DMS114 treated with DMSO at 0.1 percent for 48 hours (cell line): Measurements from ENCODE around the gene ATXN7L3B.

Experiments
- DNase-seq: peaks from one replicate; lab custom pipeline; 2025; ENCODE audit not compliant: unreplicated experiment; lab: John Stamatoyannopoulos, UW

Gene ATXN7L3B

GRCh38 chr12:74547249-74547648 lies 9.6 kb downstream of the ATXN7L3B start:
- no peak for DNase-seq

DNA sequence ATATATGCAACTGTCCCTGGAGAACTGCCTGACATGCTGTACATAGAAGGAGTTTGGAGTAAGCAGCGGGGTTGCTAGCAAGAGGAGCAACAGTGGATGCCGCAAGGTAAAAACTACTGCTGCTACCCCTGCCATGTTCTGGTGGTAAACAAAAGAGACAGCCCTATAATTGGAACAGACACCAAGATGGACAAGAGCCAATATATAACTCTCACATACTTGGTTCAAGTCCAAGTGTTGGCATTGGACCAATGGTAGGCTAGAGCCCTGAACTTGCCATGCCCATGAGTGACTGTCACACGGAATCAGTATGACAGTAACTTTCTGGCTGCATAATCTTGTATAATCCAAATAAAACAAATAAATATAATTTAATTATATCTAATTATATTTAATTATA lies 13.7 kb downstream of the ATXN7L3B start:
- DNase-seq = no peak

- DNase-seq = no peak
Measured at GRCh38 chr12:74552201-74552600, 14.6 kb downstream of the ATXN7L3B start.

GRCh38 chr12:74559728-74560127 lies 22.1 kb downstream of the ATXN7L3B start:
- DNase-seq = no peak

GRCh38 chr12:74563927-74564326 lies 26.3 kb downstream of the ATXN7L3B start:
- DNase-seq = no peak

DNA sequence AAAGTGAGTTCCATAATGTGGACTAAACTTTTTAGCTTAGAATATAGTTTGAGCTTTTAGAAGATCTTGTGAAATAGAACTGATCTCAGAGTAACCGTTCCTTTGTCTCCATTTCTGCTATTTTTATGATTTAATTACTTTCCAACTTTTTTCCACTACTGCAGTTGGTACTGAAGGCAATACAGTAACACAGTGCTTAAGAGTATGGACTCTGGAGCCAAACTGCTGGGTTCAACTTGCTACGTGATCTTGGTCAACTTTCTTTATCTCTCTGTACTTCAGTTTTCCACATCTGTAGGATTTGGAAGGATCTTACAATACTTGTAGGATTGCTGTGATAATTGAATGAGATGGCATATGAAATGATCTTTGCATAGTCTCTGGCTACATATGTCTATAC lies 40.9 kb downstream of the ATXN7L3B start:
- no peak for DNase-seq

GRCh38 chr12:74579446-74579845 lies 41.8 kb downstream of the ATXN7L3B start:
- DNase-seq = no peak

DNA sequence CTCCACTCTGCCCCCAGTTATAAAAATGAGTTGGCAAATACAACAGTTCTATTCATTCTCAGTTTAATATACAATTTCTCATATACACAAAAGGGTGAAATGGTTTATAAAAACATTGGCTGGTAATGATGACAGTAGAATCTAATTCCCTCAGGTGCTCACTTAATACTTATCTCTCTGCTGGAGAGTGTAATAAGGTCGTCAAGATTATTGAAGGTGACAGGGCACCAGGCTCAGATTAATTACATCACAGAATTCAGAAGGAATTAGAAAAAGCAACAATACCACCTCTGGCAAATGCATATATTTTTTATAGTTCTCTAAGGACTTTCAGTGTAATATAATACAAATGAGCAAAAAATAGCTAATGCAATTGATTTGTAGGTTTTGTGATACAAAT lies 42.3 kb downstream of the ATXN7L3B start:
- no peak for DNase-seq

DNA sequence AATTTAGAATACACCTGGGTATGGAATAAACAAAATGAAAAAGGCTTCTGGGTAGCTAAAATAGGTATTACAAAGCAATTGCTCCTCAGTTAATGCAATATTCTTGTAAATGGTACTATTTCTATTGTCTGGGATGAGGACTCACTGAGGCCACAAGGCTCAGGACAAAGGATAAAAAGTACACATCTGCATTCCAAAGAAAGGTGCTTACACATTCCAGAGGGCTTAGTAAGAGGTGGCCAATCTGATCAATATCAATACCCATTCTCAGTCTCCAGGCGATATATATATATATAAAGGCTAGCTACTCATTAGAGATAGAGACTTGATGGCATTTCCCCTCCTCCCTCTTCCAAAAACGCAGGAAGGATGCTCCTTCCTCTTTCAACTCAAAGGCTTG lies 43.8 kb downstream of the ATXN7L3B start:
- no peak for DNase-seq

- no peak for DNase-seq
Measured at GRCh38 chr12:74584483-74585062, 46.9 kb downstream of the ATXN7L3B start.

DNA sequence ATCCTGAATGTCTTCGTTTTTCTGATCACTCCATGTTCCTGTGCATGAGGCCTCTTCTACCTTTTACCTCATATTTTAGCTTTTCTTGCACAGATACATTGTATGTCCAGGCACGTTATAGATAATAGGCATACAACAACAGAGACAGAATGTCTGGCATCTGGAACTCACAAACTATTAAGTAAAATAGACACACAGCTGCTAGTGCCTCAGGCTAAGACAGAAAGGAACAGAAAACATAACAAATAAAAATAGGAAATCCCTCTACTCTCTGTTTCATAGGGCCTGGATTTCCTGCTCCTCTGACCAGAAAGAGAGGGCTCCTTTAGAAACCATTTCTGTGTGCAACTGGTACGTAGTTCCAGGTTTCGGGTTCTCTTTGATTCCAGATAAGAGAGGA lies 48.6 kb downstream of the ATXN7L3B start:
- DNase-seq = no peak
